Measurements from ENCODE around the gene CLEC2L.

The CLEC2L gene

GRCh38 chr7:139523199-139523941, at the start of gene CLEC2L:
Gene CLEC2L, plus strand, starts transcription at chr7:139523685. Its CDS starts 243 bp downstream, at chr7:139523928.
- DNase-seq = no peak

- DNase-seq = no peak
Observed at GRCh38 chr7:139476139-139476538, 47.3 kb upstream of the CLEC2L start.

GRCh38 chr7:139476891-139477290, 46.6 kb upstream of the CLEC2L start:
- no peak for DNase-seq

GRCh38 chr7:139479620-139480019, 43.9 kb upstream of the CLEC2L start:
- no peak for DNase-seq

DNA sequence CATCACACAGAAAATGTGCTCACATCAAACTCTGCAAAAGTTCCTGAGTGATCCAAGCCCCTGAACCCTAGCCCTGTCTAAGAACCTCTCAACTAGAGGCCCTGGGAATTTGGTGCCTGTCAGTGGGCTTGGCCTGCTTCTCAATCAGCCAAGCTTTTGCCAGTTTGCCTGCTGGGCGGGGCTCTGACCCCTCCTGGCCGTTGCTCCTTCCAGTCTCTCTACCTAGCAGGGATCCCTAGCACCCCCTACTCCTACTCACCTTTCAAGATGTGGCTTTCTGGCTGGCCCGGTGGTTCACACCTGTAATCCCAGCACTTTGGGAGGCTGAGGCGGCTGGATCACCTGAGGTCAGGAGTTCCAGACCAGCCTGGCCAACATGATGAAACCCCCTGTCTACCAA, 42.1 kb upstream of the CLEC2L start:
- no peak for DNase-seq

DNA sequence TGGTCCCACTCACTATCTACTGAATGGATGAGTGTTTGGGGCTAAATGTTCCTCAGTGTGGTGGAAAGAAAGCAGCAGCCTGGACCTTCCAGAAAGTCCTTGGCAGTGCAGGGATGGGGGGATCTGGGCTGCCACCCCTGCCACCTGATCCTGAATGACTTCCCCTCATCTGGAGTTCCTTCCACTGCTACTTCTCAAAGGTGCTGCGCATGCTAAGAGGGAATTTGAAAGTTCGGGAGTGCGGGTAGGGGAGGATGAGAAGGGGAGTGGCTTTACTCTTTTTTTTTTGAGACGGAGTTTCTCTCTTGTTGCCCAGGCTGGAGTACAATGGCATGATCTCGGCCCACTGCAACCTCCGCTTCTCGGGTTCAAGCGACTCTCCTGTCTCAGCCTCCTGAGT, 41.4 kb upstream of the CLEC2L start:
- no peak for DNase-seq

DNA sequence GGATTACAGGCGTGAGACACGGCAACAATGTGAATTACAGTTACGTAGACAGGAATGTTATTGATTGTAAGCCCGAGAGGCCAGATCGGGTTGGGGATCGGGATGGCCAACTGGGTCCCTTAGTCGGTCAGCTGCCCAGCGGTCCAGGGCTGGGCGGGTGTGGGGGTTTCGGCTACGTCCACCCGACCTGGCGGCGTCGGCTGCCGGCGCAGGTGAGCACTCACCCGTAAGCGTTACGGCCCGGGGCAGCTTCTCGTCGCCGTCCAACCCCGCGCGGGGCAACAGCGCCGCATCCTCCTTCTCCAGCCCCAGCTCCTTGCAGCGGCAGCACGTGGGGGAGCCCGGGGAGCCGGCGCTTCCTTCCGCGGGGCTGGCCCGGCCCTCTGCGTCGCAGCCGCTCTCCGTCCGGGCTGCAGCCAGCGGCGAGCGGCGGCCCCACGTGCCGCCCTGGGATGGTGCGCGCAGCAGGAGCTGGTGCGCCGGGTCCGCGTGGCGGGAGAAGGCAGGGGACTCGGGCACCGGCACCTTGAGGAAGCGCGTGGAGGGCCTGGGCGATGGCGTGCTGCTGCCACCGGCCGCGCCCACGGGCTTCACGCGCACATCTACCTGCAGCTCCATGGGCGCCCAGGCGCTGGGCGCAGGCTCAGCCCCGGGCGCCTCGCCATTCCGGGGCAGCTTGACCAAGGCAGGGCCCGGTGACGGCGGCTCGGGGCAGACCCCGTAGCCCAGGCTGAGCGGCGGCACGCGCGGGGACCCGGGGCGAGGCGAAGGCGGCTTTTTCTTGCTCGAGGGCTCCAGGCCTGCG, 40.6 kb upstream of the CLEC2L start:
- DNase-seq = no peak

- no peak for DNase-seq
Observed at GRCh38 chr7:139487366-139488080, 36.0 kb upstream of the CLEC2L start.

DNA sequence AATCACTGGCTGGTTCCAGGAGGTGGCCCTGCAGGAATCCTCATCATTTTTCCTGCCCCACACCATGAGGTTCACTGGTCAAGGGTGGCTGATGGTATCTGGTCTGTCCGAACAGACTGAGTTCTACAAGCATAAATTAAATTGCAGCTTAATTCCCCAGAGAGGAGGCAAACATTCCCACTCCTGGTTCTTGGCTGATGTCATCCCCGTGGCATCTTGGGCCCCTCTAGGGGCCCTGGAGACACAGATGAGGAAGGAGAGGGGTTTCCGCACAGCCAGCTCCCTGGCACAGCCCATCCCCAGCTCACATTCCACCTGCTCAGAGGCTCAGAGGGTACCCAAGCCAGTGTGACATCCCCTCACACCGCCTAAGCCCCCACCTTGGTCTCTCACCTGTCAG, 34.7 kb upstream of the CLEC2L start:
- DNase-seq = no peak

DNA sequence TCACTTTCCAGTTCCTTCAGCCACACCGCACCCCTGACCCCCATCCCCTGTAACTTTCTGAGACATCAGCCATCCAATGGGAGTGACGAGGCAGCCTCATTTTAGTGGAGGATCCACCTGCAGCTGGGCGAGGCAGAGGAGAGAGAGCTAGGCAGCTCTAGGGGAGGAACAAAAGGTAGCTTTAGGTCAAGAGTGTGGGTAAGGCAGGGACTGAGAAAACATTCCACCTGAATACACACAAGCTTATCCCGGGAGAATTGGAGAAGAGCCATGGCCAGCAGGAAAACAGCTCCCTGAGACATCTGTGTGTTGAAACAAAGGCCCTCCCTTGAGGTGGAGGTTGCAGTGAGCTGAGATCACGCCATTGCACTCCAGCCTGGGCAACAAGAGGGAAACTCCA, 33.4 kb upstream of the CLEC2L start:
- DNase-seq = no peak

- no peak for DNase-seq
Observed at GRCh38 chr7:139492293-139492692, 31.2 kb upstream of the CLEC2L start.

DNA sequence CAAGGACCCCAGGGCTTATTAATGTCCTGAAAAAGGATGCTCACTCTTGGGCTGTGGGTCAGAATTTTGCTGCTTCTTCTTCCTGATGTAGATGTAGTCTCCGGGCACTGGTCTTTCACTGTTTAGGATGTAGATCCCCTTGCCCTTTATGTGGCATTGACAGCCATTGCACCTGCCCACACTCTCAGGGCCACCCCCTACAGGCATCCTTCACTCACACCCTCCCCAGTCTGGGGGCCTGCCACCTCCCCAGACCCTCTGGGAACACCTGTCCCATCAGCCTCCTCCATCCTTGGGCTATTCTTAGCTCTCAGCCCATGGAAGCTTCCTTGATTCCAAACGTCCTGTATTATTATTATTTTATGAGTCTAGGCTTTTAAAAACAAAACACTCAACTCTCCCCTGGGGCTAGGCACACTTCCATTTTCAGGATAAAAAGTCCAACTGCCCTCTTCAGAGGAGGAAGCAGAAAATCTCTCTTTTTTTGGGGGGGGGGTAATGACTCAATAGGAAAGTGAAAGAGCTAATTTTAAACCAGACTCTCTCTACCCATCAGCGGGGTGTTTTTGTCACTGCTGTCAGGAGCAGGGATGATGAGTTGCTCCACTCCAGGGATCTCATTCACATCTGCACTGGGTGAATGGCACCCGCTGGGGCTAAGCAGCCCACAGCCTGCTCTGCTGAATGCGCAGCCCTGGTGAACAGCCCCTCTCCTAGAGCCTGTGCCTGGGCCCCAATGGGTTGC, 28.5 kb upstream of the CLEC2L start:
- no peak for DNase-seq

DNA sequence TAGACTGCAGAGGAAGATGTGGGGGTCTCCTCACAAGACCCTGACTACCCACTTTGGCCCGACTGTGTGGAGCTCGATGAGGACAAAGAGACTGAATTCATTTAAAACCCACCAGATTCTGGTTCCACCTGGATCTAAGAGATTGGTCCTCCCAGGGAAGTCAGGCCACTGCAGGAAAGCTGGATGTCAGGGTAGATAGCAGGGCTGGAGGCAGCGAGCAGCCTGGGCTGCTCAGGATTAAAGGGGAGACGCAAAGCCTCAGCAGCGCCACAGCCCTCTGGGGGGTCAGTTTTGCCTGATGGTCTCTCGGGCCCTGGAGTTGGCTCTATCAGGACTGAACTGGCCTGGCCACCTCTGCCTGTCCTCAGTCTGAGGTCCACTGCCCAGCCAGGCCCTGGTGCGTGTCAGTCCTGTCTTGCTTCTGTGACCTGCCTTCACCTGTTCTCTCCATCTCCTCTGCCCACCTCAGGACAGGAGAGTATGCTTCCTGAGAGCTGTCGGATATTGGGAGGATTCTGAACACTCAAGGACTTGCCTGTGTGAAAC, 27.8 kb upstream of the CLEC2L start:
- DNase-seq = no peak

GRCh38 chr7:139496528-139496927, 27.0 kb upstream of the CLEC2L start:
- no peak for DNase-seq

DNA sequence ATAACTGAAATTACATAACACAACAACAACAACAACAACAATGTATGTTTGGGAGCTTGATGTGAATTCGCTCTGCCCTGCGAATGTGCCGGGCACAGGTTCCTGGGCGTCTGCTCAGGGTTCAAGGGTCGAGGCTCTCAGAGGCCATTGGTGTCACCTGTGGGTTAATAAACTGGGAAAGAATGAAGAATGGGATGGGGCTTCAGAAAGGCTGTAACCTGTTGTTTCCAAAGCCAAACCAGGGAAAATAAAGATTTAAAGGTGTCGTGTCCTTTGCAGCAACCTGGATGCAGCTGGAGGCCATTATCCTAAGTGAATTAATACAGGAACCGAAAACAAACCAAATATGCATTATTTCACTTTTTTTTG, 22.7 kb upstream of the CLEC2L start:
- no peak for DNase-seq

- DNase-seq = no peak
Observed at GRCh38 chr7:139502226-139502625, 21.3 kb upstream of the CLEC2L start.

DNA sequence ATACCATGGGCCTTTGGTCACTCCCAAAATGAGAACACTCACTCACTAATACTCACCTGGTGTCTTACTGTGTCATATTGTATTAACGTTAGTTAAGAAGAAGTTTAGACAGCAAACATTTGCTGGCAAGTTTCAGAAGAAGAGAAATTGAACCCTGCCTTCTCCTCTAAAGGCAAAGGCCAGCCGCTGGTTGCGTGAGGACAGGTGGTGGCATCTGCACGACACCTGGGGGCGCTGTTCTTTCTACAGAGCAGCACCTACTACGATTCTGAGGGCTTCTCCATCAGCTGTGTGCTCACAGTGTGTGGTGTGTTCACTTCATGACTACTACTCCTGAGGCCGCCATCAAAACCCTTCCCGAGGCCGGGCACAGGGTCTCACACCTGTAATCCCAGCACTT, 17.9 kb upstream of the CLEC2L start:
- DNase-seq = no peak

GRCh38 chr7:139509535-139509934, 13.9 kb upstream of the CLEC2L start:
- DNase-seq = no peak

- DNase-seq = no peak
Observed at GRCh38 chr7:139511315-139511714, 12.2 kb upstream of the CLEC2L start.

- no peak for DNase-seq
Observed at GRCh38 chr7:139515266-139515665, 8.2 kb upstream of the CLEC2L start.

GRCh38 chr7:139521439-139521838, 2.0 kb upstream of the CLEC2L start:
- DNase-seq = no peak

GRCh38 chr7:139522830-139523198, 671 bp upstream of the CLEC2L start:
- DNase-seq = no peak

Data from NCI-H1930 (cell line).